GM12873 (cell line): ENCODE data around the gene UPB1.

ENCODE experiments used
- CTCF ChIP-seq: IDR thresholded peaks from 2 replicates; pipeline ENCODE4 v1.5.1; 2012; ENCODE audit warnings: low read depth, mild to moderate bottlenecking, moderate library complexity, low read length, control low read depth; ENCODE audit not compliant: insufficient read depth; ENCODE audit errors: missing control alignments

The UPB1 gene

GRCh38 chr22:24482998-24483397 lies 12.1 kb upstream of the UPB1 start:
- TF ChIP-seq CTCF = no peak

GRCh38 chr22:24483976-24484545 lies 11.1 kb upstream of the UPB1 start:
- TF ChIP-seq CTCF = no peak

- TF ChIP-seq CTCF = no peak
These were observed 10.0 kb upstream of the UPB1 start for GRCh38 chr22:24485170-24485569.

- peak; percentile 33 for TF ChIP-seq CTCF
These were observed 9.5 kb upstream of the UPB1 start for GRCh38 chr22:24485608-24486007.

- TF ChIP-seq CTCF = no peak
These were observed 8.6 kb upstream of the UPB1 start for GRCh38 chr22:24486501-24486921.

- TF ChIP-seq CTCF = no peak
These were observed 6.1 kb upstream of the UPB1 start for GRCh38 chr22:24489011-24489410.

- no peak for TF ChIP-seq CTCF
These were observed 2.7 kb upstream of the UPB1 start for GRCh38 chr22:24492391-24492790.
